Glomerular visceral epithelial cell (primary cell): ENCODE data around the gene SLC2A1.

Experiments
- DNase-seq: peaks from one replicate; pipeline ENCODE4 v3.0.0-alpha.2; 2016; ENCODE audit errors: extremely low spot score

The SLC2A1 gene

GRCh38 chr1:42960566-42961311 lies 2.1 kb upstream of the SLC2A1 start:
- DNase-seq: no peak

- DNase-seq: no peak
Observed at GRCh38 chr1:42960122-42960390, 1.4 kb upstream of the SLC2A1 start.

GRCh38 chr1:42957880-42958487 lies 684 bp downstream of the SLC2A1 start:
- peak; percentile 66 for DNase-seq

- DNase-seq: no peak
Observed at GRCh38 chr1:42957229-42957879, 1.3 kb downstream of the SLC2A1 start.

GRCh38 chr1:42956739-42957138 lies 1.9 kb downstream of the SLC2A1 start:
- DNase-seq: no peak

DNA sequence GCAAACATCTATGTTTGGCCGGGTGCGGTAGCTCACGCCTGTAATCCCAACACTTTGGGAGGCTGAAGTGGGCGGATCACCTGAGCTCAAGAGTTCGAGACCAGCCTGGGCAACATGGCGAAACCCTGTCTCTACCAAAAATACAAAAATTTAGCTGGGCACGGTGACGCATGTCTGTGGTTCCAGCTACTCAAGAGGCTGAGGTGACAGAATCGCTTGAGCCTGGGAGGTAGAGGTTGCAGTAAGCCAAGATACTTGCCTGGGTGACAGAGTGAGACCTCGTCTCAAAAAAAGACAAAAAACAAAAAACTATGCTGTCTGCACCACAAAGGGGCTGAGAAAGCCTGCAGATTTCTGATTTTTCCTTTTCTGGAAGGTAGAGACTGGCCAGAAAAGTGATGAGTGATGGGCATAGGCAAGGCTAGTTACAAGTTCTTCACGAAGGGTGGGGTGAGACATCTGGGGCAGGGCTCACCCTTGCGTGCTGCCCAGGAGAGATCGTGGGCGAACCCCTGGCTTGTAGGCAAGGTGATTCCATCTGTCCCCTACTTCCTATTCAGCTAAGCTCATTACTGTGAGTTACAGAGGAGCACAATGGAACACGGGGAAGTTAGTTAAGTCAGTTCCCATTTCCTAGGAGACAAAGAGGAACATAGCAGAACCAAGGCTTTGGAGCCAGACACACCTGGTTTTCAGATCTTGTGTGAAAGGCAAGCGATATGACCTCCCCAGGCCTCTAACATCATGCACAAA lies 3.2 kb downstream of the SLC2A1 start:
- no peak for DNase-seq

DNA sequence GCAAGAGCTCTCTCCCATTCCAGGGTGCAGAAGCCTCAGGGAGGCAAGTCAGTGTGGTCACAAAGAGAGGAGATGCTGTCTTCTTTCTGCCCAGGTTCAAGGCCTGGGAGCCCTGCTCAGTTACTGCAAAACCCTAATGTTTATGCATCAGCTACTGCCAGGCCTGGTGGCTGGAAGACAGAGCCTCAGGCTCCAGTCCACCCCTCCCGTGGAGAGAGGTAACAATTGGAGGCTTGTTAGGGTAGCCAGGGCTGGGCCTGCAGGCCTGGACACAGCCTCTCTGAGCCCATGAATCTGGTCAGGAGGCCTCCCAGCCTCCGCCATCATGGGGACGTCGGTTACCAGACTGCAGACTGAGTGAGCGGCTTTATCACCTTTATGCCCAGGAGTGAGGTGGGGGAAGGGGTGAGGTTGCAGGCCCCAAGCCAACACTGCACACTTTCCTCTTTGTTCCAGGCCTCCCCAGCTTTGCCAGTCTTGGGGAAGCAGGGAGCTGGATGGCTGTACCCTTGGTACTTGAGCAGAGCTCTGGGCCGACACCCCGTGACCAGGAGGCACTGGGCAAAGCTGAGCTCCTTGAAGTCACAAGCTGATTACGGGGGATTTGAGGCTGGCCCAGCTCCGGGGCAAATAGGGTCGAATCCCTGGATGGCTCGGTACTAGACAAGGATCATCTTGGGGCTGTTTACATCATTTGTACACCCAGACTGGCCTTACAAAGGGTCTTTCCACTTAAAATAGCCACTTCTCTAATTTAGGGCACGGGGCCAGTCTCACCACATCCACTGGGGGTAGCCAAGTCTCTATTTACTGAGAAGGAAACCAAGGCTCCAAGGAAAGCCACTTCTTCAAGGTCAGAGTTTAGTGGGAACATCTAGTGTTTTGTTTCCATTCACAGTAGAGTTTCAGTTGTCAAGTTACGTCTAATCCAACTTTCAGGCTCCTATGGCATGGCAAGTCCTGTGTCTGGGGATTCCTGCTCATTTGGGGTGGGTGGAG lies 5.2 kb downstream of the SLC2A1 start:
- no peak for DNase-seq

GRCh38 chr1:42952303-42953001 lies 6.2 kb downstream of the SLC2A1 start:
- peak; percentile 61 for DNase-seq

GRCh38 chr1:42951588-42951987 lies 7.1 kb downstream of the SLC2A1 start:
- no peak for DNase-seq

GRCh38 chr1:42950116-42950481 lies 8.6 kb downstream of the SLC2A1 start:
- DNase-seq: peak; percentile 71

DNA sequence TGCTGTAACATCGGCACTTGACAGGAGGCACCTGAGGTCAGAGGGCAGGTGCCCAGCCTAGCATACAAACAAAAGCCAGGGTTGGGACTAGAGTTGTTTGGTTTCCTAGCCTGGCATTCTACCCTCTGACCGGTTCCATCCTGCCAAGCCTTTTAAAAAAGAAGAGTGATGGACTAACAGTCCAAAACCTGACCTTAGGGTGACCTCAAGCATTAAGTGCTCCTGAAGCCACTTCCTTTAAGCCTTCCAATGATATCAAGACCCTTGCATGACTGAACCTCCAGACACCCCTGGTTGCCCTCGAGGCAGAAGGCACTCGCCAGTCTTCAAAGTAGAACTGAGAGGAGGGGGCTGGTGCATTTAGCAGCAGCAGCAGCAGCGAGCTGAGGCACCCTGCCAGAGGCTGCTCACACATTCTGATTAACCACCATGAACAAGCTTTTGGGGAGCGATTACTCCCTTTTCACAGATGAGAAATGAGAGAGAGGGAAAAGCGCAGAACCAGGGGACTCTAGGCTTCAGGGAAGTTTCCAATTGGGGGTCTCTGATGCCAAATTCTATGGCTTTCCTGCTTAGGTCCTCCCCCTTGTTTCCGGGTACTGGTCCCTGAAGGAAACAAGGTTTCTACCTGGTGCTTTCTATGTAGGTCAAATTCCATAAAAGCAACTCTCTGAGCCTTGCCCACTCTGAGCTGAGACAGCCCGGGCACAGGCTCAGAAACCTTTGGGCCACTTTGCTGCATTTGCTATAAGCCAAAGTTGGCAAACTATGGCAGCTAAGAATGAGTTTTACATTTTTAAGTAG lies 9.2 kb downstream of the SLC2A1 start:
- peak; percentile 67 for DNase-seq

- DNase-seq: no peak
Observed at GRCh38 chr1:42947965-42948732, 10.5 kb downstream of the SLC2A1 start.

DNA sequence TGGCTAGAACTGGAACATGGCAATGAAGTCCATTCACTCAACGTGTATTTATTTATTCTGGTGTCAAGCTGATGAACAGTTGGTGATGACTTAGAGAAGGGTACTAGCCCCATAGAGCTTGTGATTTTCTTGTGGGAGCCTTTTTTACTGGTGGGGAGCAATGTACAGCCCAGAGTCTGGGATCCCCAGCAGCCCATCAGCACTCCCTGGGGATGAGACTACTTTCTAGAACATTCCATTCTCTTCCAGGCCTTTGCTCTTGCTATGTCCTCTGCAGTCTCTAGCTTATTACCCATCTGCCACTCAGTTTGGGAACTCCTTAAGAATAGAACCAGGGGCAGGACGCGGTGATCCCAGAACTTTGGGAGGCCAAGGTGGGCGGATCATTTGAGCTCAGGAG lies 11.6 kb downstream of the SLC2A1 start:
- DNase-seq: no peak

- DNase-seq: no peak
Observed at GRCh38 chr1:42946120-42946898, 12.4 kb downstream of the SLC2A1 start.

GRCh38 chr1:42945164-42945563 lies 13.5 kb downstream of the SLC2A1 start:
- no peak for DNase-seq

DNA sequence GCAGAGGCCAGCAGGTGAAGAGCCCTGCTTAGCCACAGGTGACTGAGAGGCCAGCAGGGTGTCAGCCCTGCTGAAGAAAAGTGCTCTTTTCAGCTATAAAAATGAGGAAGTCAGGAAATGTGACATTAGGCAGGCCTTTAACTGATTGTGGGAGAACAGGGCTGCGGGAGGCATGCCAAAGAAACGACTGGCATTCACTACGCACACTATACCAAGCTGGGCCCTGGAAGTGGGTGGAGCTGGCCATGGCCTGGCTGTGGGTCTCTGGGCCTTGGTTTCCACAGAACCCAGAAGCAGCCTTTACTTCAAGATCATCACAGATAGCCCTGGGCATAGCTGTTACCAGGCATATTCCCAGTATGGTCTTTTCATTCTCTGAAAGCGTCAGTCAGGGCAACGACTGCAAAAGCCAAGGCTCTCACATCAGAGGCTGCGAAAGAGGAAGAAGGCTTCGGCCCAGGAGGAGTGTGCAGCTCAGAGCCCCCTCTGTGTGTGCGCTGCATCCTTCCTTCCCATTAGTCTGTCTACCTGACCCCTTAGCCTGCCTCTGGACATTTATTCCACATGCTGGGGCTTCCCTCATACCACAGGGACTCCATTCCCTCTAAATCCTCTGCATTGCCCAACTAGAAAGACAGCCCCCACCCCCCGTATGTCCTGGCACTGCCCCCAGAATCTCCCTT lies 14.3 kb downstream of the SLC2A1 start:
- no peak for DNase-seq

GRCh38 chr1:42943728-42944127 lies 14.9 kb downstream of the SLC2A1 start:
- DNase-seq: no peak

- DNase-seq: peak; percentile 92
Observed at GRCh38 chr1:42943166-42943565, 15.5 kb downstream of the SLC2A1 start.
